H1 (cell line): ENCODE measurements around the gene PPM1F.

Experiments
- EP300 ChIP-seq, 2 experiments: IDR thresholded peaks; 1 replicate in 1 of 2; 2 replicates in 1 of 2; pipeline ENCODE4 v1.6.1; 2011 to 2012; ENCODE audit warnings: low read depth in 2 of 2, low read length in 2 of 2, mild to moderate bottlenecking in 2 of 2, borderline replicate concordance in 1 of 2, inconsistent platforms in 1 of 2, moderate library complexity in 1 of 2
- EZH2 ChIP-seq: fragments of 200-600 bp; sonication (generic); IDR thresholded peaks from 2 replicates; pipeline ENCODE4 v1.7.1; 2012; ENCODE audit warnings: low read depth, mild to moderate bottlenecking, moderate library complexity, low read length, inconsistent platforms; ENCODE audit not compliant: severe bottlenecking
- KDM1A ChIP-seq: fragments of 200-600, 300-600 bp; sonication (generic); IDR thresholded peaks from 2 replicates; pipeline ENCODE4 v1.7.1; 2016; ENCODE audit warnings: mild to moderate bottlenecking, low read length, borderline replicate concordance
- KDM5A ChIP-seq: fragments of 200-600 bp; IDR thresholded peaks from 2 replicates; pipeline ENCODE4 v1.7.1; 2012; ENCODE audit warnings: mild to moderate bottlenecking, low read length, inconsistent platforms, mixed read lengths
- MAFK ChIP-seq: IDR thresholded peaks from 2 replicates; pipeline ENCODE4 v1.6.1; 2012; ENCODE audit warnings: low read depth, mild to moderate bottlenecking, improper control_type of control experiment, low read length
- POLR2AphosphoS5 ChIP-seq: IDR thresholded peaks from 2 replicates; pipeline ENCODE4 v1.6.1; 2011; ENCODE audit warnings: low read depth, low read length
- SIN3A ChIP-seq, 2 experiments: IDR thresholded peaks in 1 of 2; conservative IDR thresholded peaks in 1 of 2; 2 replicates each; pipeline ENCODE4 v1.6.1; 2011 to 2012; ENCODE audit warnings: low read length in 2 of 2, improper control_type of control experiment in 1 of 2, low read depth in 1 of 2, mild to moderate bottlenecking in 1 of 2
- SP1 ChIP-seq: IDR thresholded peaks from 2 replicates; pipeline ENCODE4 v1.6.1; 2011; ENCODE audit warnings: low read depth, low read length
- TF ChIP-seq, protein P1 (sequence below): IDR thresholded peaks from 2 replicates; pipeline ENCODE4 v1.6.1; 2011; ENCODE audit warnings: low read depth, mild to moderate bottlenecking, low read length; ENCODE audit not compliant: insufficient read depth
- TF ChIP-seq, protein P2 (sequence below): IDR thresholded peaks from 2 replicates; pipeline ENCODE4 v1.6.1; 2012; ENCODE audit warnings: low read length, inconsistent platforms
- TF ChIP-seq, protein P3 (sequence below): IDR thresholded peaks from 2 replicates; pipeline ENCODE4 v1.6.1; 2011; ENCODE audit warnings: low read length, improper control_type of control experiment

DNA sequence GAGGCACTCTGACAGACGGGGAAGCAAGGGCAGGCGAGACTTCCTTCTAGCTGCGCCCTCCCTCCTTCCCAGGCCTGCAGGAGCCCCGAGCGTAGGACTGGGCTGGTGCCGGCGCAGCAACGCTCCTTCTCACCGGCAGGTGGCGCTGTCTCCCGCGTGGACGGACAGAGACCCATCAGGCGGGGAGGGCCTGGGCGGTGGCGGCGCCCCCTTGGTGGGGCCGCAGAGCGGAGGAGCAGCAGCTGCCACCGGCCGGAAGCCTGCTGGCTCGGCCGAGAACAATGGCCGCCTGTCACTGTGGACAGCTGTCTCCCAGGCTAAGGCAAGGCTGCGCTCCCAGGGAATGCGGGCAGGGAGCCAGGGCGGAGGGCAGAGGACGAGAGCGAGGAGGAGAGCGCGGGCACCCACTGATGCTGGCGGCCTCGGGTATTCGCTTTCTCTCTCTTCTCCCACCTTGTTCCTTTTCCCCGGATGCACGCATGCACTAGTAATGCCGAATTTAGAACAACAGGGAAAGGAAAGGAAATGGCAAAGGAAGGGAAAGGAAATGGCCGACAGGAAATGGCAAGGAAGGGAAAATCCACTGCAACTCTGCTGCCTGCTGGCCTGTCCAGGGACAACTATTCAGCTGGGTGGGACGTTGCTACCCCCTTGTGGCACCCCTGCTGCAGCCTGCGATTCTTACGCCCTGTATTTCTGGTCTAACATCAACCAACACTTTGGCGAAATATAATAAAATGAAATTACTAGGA, 14.4 kb downstream of the PPM1F start:
- TF ChIP-seq, protein P1, sequence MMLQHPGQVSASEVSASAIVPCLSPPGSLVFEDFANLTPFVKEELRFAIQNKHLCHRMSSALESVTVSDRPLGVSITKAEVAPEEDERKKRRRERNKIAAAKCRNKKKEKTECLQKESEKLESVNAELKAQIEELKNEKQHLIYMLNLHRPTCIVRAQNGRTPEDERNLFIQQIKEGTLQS: no peak
- TF ChIP-seq SIN3A (conservative IDR thresholded peaks at IDR 0.05 in 1 of 2, IDR thresholded peaks at IDR 0.05 in 1 of 2; ENCODE audit: low read depth in 1 of 2, low read length in 2 of 2) (peak; percentile 53 to 97; a peak in 3 of 4 replicates), MAFK (no peak), EZH2 (no peak), EP300 (IDR thresholded peaks at IDR 0.05; ENCODE audit: borderline replicate concordance in 1 of 2, low read depth in 2 of 2, low read length in 2 of 2) (peak in 1 of 2 experiments; percentile 55; a peak in 1 of 3 replicates), KDM1A (no peak), SP1 (no peak), KDM5A (no peak), POLR2AphosphoS5 (peak; percentile 22; the same call in 1 of the 2 replicates)
- TF ChIP-seq, protein P2, sequence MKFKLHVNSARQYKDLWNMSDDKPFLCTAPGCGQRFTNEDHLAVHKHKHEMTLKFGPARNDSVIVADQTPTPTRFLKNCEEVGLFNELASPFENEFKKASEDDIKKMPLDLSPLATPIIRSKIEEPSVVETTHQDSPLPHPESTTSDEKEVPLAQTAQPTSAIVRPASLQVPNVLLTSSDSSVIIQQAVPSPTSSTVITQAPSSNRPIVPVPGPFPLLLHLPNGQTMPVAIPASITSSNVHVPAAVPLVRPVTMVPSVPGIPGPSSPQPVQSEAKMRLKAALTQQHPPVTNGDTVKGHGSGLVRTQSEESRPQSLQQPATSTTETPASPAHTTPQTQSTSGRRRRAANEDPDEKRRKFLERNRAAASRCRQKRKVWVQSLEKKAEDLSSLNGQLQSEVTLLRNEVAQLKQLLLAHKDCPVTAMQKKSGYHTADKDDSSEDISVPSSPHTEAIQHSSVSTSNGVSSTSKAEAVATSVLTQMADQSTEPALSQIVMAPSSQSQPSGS: no peak
- TF ChIP-seq, protein P3, sequence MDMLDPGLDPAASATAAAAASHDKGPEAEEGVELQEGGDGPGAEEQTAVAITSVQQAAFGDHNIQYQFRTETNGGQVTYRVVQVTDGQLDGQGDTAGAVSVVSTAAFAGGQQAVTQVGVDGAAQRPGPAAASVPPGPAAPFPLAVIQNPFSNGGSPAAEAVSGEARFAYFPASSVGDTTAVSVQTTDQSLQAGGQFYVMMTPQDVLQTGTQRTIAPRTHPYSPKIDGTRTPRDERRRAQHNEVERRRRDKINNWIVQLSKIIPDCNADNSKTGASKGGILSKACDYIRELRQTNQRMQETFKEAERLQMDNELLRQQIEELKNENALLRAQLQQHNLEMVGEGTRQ: no peak
